ENCODE measurements around the gene MPHOSPH9. TPM values are rescaled to one million over a fixed set of nuclear protein-coding genes. Genes with fewer than 3 reads are reported as not detected.

The MPHOSPH9 gene
- total and polyA plus RNA-seq, 2 donors (not counting 3 experiments of a cell fraction or from before 2014, with no cell fraction given): 7.8 to 42.4 TPM

- Histone ChIP-seq H3K36me3 (ENCODE audit: control insufficient read depth in 2 of 2, extremely low read depth in 1 of 2, insufficient read depth in 2 of 2, low read length in 2 of 2) (no peaks in the 10 kb centered on the region), H3K9me3 (replicated peaks; ENCODE audit: control insufficient read depth, insufficient read depth, low read length) (no peaks in the 10 kb centered on the region), H3K79me2 (ENCODE audit: control insufficient read depth, insufficient read depth, low read length) (peaks cover 26% of the 10 kb centered on the region), H3K4me1 (ENCODE audit: control insufficient read depth, extremely low read depth, insufficient read depth, low read length) (peaks cover 32% of the 10 kb centered on the region), H4K20me1 (replicated peaks; ENCODE audit: control insufficient read depth, extremely low read depth, insufficient read depth, low read length) (no peaks in the 10 kb centered on the region), H3K27me3 (ENCODE audit: control insufficient read depth in 2 of 2, insufficient read depth in 2 of 2, low read length in 2 of 2) (no peaks in the 10 kb centered on the region), H3K9me1 (replicated peaks; ENCODE audit: control insufficient read depth, extremely low read depth, insufficient read depth, low read length) (no peaks in the 10 kb centered on the region), H3K27ac (ENCODE audit: insufficient read depth, low read depth, low read length) (no peak overlapping the region), H3K9ac (replicated peaks; ENCODE audit: extremely low read depth, insufficient read depth, low read length) (no peak overlapping the region), H3K4me3 (replicated peaks in 1 of 3; ENCODE audit: insufficient read depth in 1 of 3, low read depth in 1 of 3, low read length in 3 of 3) (no peak overlapping the region), H2AFZ (ENCODE audit: low read depth, low read length) (no peak overlapping the region), H3K4me2 (ENCODE audit: insufficient read depth, low read length) (no peak overlapping the region)
- dilution Hi-C loops (cut with MboI; ENCODE audit: extremely low pct_ligation_motif_present, low sequenced_read_pairs) (no loop called here), intact Hi-C loops (cut with micrococcal nuclease) (no loop called here)
- DNase-seq (ENCODE audit: low read depth, low spot score): no peak
- no peak for FAIRE-seq
- no TSS peak for BruUV-seq (replicated peaks)
- no peak for TF ChIP-seq POLR2AphosphoS5 (IDR thresholded peaks at IDR 0.05; ENCODE audit: insufficient read depth, low read depth, low read length)
- no peak for TF ChIP-seq GATA2 (IDR thresholded peaks at IDR 0.05; ENCODE audit: insufficient read depth, insufficient read length, low read depth, low read length)
- TF ChIP-seq JUN (IDR thresholded peaks at IDR 0.05; ENCODE audit: borderline replicate concordance, insufficient read depth, insufficient read length, low read depth): no peak
- no peak for TF ChIP-seq FOS (IDR thresholded peaks at IDR 0.05; ENCODE audit: borderline replicate concordance, insufficient read depth, low read length)
- ChIA-PET POLR2A (no interaction called here), CTCF (interaction anchor here (1.0 kb wide), 1 partner anchor 19 kb away, joined by 3 read pairs; no protein-coding TSS in a partner anchor)
These were observed 87.7 kb downstream of the MPHOSPH9 start for GRCh38 chr12:123145211-123145610.

GRCh38 chr12:123143736-123144461, 89.0 kb downstream of the MPHOSPH9 start:
- POLR2A ChIA-PET: interaction anchor here (0.8 kb wide), 1 partner anchor 89 kb away, joined by 3 read pairs; no protein-coding TSS in a partner anchor
- CTCF ChIA-PET: interaction anchor here (0.7 to 3.1 kb wide), 3 partner anchors 18 to 101 kb away, joined by 3 to 18 read pairs (median 4); no protein-coding TSS in a partner anchor
- peaks cover 29% of the 10 kb centered on the region for H3K79me2 ChIP-seq (ENCODE audit: control insufficient read depth, insufficient read depth, low read length)
- dilution Hi-C loops (cut with MboI; ENCODE audit: extremely low pct_ligation_motif_present, low sequenced_read_pairs): no loop called here
- no peak overlapping the region for H3K4me3 ChIP-seq (replicated peaks in 1 of 3; ENCODE audit: insufficient read depth in 1 of 3, low read depth in 1 of 3, low read length in 3 of 3)
- intact Hi-C loops (cut with micrococcal nuclease): loop anchor here (5.0 kb wide), 1 partner anchor 57 kb away; no protein-coding TSS in a partner anchor
- FAIRE-seq (no peak), DNase-seq (ENCODE audit: low read depth, low spot score) (no peak)
- no peaks in the 10 kb centered on the region for H3K9me3 ChIP-seq (replicated peaks; ENCODE audit: control insufficient read depth, insufficient read depth, low read length)
- H3K27ac ChIP-seq (ENCODE audit: insufficient read depth, low read depth, low read length): no peak overlapping the region
- TF ChIP-seq MAX (IDR thresholded peaks at IDR 0.05; ENCODE audit: insufficient read depth, insufficient read length) (no peak), POLR2AphosphoS5 (IDR thresholded peaks at IDR 0.05; ENCODE audit: insufficient read depth, low read depth, low read length) (no peak), MYC (IDR thresholded peaks at IDR 0.05; ENCODE audit: low read depth, low read length) (no peak)
- H3K9ac ChIP-seq (replicated peaks; ENCODE audit: extremely low read depth, insufficient read depth, low read length): no peak overlapping the region
- no peaks in the 10 kb centered on the region for H4K20me1 ChIP-seq (replicated peaks; ENCODE audit: control insufficient read depth, extremely low read depth, insufficient read depth, low read length)
- H2AFZ ChIP-seq (ENCODE audit: low read depth, low read length): no peak overlapping the region
- no peak overlapping the region for H3K4me2 ChIP-seq (ENCODE audit: insufficient read depth, low read length)
- no peaks in the 10 kb centered on the region for H3K9me1 ChIP-seq (replicated peaks; ENCODE audit: control insufficient read depth, extremely low read depth, insufficient read depth, low read length)
- no TSS peak for BruUV-seq (replicated peaks)
- H3K4me1 ChIP-seq (ENCODE audit: control insufficient read depth, extremely low read depth, insufficient read depth, low read length): peaks cover 29% of the 10 kb centered on the region
- H3K27me3 ChIP-seq (ENCODE audit: control insufficient read depth in 2 of 2, insufficient read depth in 2 of 2, low read length in 2 of 2): no peaks in the 10 kb centered on the region
- no peaks in the 10 kb centered on the region for H3K36me3 ChIP-seq (ENCODE audit: control insufficient read depth in 2 of 2, extremely low read depth in 1 of 2, insufficient read depth in 2 of 2, low read length in 2 of 2)
